GM19035 (cell line): ENCODE data around the gene RARS2.
"Not testable (repeated sequence)": the region's sequence is repeated elsewhere in the genome, so short reads cannot be mapped to it uniquely, and the experiment has no call there.

Source experiments
- ATAC-seq: cut with Tn5 transposase; IDR thresholded peaks from one replicate; pipeline ENCODE4 v1.9.1; 2021; ENCODE audit not compliant: unreplicated experiment

RARS2 gene, protein sequence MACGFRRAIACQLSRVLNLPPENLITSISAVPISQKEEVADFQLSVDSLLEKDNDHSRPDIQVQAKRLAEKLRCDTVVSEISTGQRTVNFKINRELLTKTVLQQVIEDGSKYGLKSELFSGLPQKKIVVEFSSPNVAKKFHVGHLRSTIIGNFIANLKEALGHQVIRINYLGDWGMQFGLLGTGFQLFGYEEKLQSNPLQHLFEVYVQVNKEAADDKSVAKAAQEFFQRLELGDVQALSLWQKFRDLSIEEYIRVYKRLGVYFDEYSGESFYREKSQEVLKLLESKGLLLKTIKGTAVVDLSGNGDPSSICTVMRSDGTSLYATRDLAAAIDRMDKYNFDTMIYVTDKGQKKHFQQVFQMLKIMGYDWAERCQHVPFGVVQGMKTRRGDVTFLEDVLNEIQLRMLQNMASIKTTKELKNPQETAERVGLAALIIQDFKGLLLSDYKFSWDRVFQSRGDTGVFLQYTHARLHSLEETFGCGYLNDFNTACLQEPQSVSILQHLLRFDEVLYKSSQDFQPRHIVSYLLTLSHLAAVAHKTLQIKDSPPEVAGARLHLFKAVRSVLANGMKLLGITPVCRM

GRCh38 chr6:87589693-87590416 is at the start of gene RARS2, which contains the start of gene ORC3:
RARS2 (minus strand) TSS chr6:87589987; CDS start chr6:87589957, 30 bp downstream.
ORC3 (plus strand) TSS chr6:87590135; CDS start chr6:87590169, 34 bp downstream.
- ATAC-seq, result peak; percentile 100

GRCh38 chr6:87639373-87639772 is 49.6 kb upstream of the RARS2 start:
- ATAC-seq, result no peak

DNA sequence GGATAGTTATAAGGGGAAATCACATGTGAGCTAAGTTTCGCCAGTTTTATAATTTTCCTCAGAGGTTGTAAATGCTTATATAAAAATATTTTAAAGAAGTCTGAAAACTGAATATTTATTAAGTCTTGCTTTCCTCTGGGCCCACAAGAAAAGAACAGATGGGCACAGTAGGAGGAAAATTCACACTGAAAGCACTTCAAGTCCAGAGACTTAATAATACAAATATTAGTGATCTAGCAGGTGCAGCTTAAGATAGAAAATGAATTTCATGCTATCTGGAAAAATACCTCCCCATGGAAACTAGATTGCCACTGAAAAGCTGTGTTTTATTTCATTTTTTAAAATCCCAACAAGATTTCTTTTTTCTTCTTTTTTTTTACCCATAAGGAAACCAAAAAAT is 47.3 kb upstream of the RARS2 start:
- ATAC-seq, result no peak

DNA sequence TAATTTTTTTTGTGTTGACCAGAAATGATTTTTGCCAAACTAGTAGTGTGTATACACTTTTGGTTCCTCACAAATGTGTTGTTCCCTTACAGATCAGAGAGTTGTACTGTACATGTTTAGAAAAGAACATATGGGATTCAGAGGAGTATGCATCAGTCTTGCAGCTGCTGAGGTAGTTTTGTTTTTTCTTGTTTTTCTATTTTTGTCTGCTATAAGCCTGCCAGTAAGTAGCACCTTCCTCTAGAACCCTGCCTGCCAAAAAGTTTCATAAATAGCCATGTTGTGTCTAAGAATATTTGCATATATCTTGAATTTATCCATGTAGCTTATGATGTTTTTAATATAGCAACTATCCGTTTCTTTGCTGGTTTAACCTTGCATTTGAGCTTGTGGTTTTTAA is 46.5 kb upstream of the RARS2 start:
- no peak for ATAC-seq

GRCh38 chr6:87633851-87634250 is 44.1 kb upstream of the RARS2 start:
- ATAC-seq, result no peak

DNA sequence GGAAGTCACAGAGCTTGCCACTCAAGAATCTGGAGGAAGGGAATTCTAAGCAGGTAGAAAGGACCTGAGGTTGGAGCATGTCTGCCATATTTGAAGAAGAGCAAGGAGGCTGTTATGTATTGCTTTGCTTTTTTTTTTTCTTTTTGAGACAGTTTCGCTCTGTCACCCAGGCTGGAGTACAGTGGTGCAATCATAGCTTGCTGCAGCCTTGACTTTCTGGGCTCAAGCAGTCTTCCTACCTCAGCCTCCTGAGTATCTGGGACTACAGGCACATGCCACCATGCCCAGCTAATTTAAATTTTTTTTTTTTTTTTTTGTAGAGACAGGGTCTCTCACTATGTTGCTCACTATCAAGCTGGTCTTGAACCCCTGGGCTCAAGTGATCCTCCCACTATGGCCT is 41.0 kb upstream of the RARS2 start:
- ATAC-seq, result no peak

DNA sequence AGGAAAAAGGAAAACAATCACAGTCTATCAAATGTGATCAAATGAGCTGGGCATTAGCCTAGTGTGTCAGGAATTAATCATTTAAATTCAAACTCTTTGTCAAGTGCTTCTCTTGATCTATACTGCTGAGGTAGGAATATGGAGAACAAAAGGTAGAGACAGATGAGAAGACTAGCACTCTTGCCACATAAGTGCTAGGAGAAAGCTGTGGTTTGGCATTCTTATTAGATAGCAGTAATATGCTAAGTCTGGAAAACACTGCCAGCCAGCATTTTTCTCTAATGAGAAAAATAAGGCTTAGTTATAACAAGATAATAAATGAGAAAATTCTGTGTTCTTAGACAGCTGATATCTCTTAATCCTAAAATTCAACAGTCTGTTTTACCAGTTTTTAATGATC is 39.1 kb upstream of the RARS2 start:
- no peak for ATAC-seq

GRCh38 chr6:87628424-87628823 is 38.6 kb upstream of the RARS2 start:
- no peak for ATAC-seq

GRCh38 chr6:87623248-87623647 is 33.5 kb upstream of the RARS2 start:
- ATAC-seq, result no peak

DNA sequence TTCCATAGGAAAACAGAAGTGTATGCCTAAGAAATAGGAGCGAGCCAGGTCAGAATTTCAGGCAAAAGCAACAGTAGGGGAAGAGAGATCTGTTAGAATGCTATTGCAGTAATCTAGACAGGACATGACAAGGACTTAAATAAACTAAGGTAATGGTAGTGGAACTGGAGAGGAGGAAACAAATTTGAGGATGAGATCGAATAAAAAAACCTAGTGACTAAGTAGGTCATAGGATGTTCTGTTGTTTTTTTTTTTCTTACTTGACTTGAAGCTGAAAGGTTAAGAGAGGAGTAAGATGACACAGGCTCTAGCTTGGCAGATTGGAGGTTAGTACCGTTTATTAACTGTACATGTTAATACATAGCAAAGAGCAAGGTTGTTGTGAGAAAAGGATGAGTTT is 28.7 kb upstream of the RARS2 start:
- ATAC-seq, result no peak

- no peak for ATAC-seq
Observed at GRCh38 chr6:87617405-87617804, 27.6 kb upstream of the RARS2 start.

- ATAC-seq, result not testable (repeated sequence)
Observed at GRCh38 chr6:87613018-87613417, 23.2 kb upstream of the RARS2 start.

- ATAC-seq, result no peak
Observed at GRCh38 chr6:87608802-87609201, 19.0 kb upstream of the RARS2 start.

GRCh38 chr6:87606199-87606598 is 16.4 kb upstream of the RARS2 start:
- no peak for ATAC-seq

DNA sequence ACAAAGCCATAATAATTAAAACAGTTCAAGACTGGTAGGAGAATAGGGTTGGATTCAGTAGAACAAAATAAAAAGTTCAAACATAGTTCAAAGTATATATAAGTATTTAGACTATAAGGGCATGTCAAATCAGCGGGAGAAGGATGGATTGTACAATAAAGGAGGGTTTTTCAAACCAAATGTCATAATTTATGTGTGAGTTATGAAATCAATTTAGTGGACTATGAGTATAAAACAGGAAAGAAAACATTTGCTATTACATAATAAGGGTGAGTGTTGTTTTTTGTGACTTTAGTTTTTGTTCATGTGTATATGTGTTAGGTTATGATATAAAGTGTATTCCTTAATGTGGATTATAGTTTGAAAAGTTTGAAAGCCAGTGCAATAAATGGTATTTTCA is 10.8 kb upstream of the RARS2 start:
- no peak for ATAC-seq

DNA sequence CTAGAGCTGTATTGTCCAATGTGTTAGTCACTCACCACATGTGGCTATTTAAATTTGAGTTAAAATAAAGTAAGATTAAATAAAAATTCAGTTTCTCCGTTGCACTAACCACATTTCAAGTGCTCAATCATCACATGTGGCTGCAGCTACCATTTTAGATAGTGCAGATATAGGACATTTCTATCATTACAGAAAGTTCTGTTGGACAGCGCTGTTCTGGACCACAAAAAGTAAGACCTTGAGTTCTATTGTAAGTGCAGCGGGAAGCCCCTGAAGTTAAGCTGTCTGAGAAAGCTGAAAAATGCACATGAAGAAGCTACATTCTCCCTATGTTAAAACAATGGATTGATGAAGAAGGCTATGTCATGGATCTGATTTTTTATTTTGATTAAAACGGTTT is 1.2 kb upstream of the RARS2 start:
- ATAC-seq, result no peak

DNA sequence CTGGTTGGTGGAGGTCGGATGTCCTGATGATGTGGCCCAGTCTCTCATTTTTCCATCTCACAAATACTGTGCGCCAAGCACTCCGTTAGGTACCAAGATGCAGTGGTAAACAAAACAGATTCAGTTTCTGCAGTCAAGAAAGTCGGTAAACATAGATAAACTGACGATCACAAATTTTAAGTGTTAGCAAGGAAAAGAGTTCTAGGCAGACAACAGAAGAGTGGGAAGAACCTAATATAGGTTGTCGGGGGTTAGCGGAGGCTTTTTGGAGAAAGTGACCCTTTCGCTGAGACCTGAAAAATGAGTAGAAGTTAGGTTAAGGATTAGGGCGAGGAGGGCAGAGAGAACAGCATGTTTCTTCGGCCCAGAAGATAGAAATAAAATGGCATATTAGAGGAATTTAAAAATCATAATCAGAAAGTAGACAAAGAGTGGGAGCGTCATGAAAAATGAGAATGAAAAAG is 662 bp upstream of the RARS2 start:
- ATAC-seq, result peak; percentile 6

GRCh38 chr6:87588756-87589407 is 905 bp downstream of the RARS2 start:
- no peak for ATAC-seq

DNA sequence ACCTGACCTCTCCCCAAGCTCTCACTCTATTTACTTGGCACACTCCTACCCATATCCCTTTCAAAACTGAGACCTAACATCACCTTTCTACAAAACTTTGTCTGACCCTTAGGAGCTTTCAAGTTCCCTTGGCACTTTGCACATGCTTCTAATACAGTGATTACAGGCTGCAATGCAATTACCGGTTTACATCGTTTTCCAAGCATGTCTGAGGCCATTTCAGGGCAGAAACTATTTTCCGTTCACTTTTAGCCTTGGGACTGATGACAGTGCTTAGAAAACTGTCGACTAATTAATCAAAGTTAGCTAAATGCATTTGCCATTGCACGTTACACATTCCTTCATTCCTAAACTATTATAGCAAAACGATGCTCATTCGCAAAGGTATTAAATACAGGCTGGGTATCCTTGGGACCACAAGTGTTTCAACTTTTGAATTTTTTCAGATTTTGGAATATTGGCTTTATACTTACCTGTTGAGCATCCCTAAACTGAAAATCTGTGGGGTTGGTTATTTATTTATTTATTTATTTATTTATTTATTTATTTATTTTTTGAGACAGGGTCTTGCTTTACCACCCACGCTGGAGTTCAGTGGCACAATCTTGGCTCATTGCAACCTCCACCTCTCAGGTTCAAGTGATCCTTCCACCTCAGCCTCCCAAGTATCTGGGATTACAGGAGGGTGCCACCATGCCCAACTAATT is 3.3 kb downstream of the RARS2 start:
- no peak for ATAC-seq

DNA sequence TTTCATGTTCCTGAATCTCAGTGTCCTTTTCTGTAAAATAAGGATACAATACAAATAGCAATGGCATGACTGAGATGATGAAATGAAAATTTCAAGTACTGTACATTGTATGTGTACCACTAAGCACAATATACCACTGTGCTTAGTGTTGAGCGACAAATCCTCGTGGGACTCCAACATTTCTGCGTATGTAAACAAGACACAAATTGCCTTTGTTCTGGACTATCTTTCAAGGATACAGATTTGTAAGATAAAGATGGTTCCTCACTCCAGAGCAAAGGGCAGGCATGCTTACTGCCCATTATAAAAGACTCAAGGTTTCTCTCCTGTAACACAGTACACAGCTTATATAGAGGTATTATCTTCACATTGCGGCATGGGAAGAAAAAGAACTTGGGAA is 6.0 kb downstream of the RARS2 start:
- no peak for ATAC-seq

GRCh38 chr6:87575423-87575822 is 14.4 kb downstream of the RARS2 start:
- no peak for ATAC-seq
